Colonic mucosa (tissue), 4 donors: Measurements from ENCODE around the gene TST. TPM values are rescaled to one million over a fixed set of nuclear protein-coding genes. Genes with fewer than 3 reads are reported as not detected.
A peak's percentile ranks its signal among the peaks of the same experiment; 100 is the strongest.

Source experiments
- DNase-seq: peaks from one replicate; pipeline ENCODE4 v3.0.0-alpha.2; 2020
- H3K27ac ChIP-seq: fragments of 200-600 bp; one replicate; pipeline ENCODE4 v1.8.0; 2021
- H3K27me3 ChIP-seq: fragments of 200-600 bp; one replicate; pipeline ENCODE4 v1.8.0; 2021
- H3K36me3 ChIP-seq: fragments of 200-600 bp; one replicate; pipeline ENCODE4 v1.8.0; 2021
- H3K4me1 ChIP-seq: fragments of 200-600 bp; one replicate; pipeline ENCODE4 v1.8.0; 2021; ENCODE audit warnings: mild to moderate bottlenecking
- H3K4me3 ChIP-seq: fragments of 200-600 bp; one replicate; pipeline ENCODE4 v1.8.0; 2021
- H3K9ac ChIP-seq, 2 donors: one replicate each; pipeline ENCODE4 v1.7.0; 2013; ENCODE audit warnings: control low read depth in 2 of 2, low read depth in 2 of 2, low read length in 2 of 2
- H3K9me3 ChIP-seq: fragments of 200-600 bp; one replicate; pipeline ENCODE4 v1.8.0; 2021
- intact Hi-C: fragments of 100-400 bp; cut with DNase I; formaldehyde crosslinking; loops from one replicate; pipeline ENCODE4 v1.14.1; 2022
- total RNA-seq, 2 donors: library from RNA; stranded (reverse); fragmentation: NEBNext Ultra II Directional in 1 of 2; extraction: Animal tissue kit (Norgen Biotek cat#: 25700) in 1 of 2; gene quantifications; one replicate each; pipeline ENCODE4 v1.2.1, GENCODE V29; 2021
- TF ChIP-seq, protein P1 (sequence below): fragments of 200-600 bp; IDR thresholded peaks from one replicate; pipeline ENCODE4 v1.8.0; 2022; ENCODE audit warnings: antibody characterized with exemption, mild to moderate bottlenecking
- donor health status: healthy.
- donor health status: DM: no; HTN: no; CAD: no.
- donor health status: DM: no; HTN: no; CAD: no.

The TST gene
- total RNA-seq, 2 donors from 2014 or later: 410 to 474 TPM

DNA sequence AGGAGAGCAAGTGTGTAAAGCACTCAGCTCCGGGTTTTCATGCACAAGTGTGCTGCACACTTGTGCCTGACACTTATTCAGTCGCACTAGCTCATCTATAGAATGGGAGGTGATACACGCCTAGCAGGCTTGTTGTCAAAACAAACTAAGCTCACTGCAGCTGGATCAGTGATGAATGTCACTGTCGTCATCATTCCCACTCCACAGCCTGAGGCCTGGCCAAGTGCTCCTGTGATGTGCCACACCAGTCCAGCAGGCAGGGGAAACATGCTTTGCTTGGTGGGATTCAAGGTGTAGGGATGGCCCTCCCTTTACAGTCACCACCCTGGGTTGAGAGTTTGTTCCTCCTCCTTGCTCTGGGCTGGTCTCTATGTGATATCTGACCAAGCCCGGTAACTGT lies 7.1 kb upstream of the TST start:
- DNase-seq: no peak
- TF ChIP-seq, protein P1, sequence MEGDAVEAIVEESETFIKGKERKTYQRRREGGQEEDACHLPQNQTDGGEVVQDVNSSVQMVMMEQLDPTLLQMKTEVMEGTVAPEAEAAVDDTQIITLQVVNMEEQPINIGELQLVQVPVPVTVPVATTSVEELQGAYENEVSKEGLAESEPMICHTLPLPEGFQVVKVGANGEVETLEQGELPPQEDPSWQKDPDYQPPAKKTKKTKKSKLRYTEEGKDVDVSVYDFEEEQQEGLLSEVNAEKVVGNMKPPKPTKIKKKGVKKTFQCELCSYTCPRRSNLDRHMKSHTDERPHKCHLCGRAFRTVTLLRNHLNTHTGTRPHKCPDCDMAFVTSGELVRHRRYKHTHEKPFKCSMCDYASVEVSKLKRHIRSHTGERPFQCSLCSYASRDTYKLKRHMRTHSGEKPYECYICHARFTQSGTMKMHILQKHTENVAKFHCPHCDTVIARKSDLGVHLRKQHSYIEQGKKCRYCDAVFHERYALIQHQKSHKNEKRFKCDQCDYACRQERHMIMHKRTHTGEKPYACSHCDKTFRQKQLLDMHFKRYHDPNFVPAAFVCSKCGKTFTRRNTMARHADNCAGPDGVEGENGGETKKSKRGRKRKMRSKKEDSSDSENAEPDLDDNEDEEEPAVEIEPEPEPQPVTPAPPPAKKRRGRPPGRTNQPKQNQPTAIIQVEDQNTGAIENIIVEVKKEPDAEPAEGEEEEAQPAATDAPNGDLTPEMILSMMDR: no peak
- Histone ChIP-seq H3K27me3 (no peaks in the 10 kb centered on the region), H3K36me3 (peaks cover 14% of the 10 kb centered on the region), H3K9ac (peak overlapping the region in 1 of 2 donors; percentile 95), H3K27ac (no peak overlapping the region), H3K4me1 (peaks cover 19% of the 10 kb centered on the region), H3K4me3 (no peak overlapping the region), H3K9me3 (no peaks in the 10 kb centered on the region)
- intact Hi-C loops: no loop called here

DNA sequence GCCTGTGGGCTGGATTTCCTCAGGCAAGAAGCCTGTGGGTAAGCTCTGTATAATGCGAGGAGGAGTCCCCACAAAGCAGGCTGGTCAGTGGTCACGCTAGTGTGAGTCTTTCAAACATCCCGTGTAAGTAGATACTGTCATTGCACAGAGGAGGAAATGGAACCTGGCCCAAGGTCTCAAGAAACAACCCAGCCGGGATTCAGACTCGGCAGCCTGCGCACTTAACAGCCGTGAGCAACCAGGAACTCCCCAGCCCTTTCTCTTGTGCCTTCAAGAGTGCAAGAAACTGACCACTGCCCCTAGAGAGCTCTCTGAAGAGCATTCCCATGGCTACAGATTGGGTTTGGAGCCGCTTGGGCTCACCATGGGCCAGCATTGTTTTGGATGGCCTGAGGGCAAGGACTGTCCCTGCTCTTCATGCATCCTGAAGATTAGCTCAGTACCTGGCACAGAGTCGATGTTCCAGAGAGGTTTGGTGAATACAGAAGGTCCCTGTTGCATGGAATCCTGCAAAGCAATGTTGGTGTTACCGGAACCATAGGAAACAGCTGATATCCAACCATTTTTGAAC lies 6.3 kb upstream of the TST start:
- intact Hi-C loops: no loop called here
- Histone ChIP-seq H3K36me3 (peaks cover 14% of the 10 kb centered on the region), H3K9me3 (no peaks in the 10 kb centered on the region), H3K27me3 (no peaks in the 10 kb centered on the region), H3K4me3 (peak overlapping the region; percentile 27), H3K27ac (peak overlapping the region; percentile 99), H3K9ac (peak overlapping the region; percentile 83 to 95), H3K4me1 (peaks cover 16% of the 10 kb centered on the region)
- TF ChIP-seq, protein P1: no peak
- no peak for DNase-seq

DNA sequence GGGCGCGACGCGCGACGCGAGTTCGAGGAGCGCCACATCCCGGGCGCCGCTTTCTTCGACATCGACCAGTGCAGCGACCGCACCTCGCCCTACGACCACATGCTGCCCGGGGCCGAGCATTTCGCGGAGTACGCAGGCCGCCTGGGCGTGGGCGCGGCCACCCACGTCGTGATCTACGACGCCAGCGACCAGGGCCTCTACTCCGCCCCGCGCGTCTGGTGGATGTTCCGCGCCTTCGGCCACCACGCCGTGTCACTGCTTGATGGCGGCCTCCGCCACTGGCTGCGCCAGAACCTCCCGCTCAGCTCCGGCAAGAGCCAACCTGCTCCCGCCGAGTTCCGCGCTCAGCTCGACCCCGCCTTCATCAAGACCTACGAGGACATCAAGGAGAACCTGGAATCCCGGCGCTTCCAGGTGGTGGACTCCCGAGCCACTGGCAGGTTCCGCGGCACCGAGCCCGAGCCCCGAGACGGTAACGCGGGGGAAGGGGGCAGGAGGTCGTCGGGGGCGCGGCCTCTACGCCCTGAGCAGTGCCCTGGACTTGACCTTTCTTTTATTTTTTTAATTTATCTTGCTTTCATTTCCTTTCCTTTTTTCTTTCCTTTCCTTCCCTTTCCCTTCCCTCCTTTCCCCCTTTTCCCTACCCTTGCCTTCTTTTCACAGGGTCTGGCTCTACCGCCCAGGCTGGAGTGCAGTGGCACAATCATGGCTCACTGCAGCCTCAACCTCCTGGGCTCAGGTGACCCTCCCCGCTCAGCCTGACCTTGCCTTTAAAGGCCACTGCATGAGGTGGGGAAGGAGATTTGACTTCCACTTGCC lies 5.3 kb upstream of the TST start:
- Histone ChIP-seq H3K27ac (peak overlapping the region; percentile 99), H3K9me3 (no peaks in the 10 kb centered on the region), H3K27me3 (no peaks in the 10 kb centered on the region), H3K4me3 (peak overlapping the region; percentile 27), H3K9ac (peak overlapping the region; percentile 83 to 95), H3K36me3 (peaks cover 9% of the 10 kb centered on the region), H3K4me1 (peaks cover 21% of the 10 kb centered on the region)
- TF ChIP-seq, protein P1: no peak
- peak; percentile 34 for DNase-seq
- intact Hi-C loops: no loop called here

DNA sequence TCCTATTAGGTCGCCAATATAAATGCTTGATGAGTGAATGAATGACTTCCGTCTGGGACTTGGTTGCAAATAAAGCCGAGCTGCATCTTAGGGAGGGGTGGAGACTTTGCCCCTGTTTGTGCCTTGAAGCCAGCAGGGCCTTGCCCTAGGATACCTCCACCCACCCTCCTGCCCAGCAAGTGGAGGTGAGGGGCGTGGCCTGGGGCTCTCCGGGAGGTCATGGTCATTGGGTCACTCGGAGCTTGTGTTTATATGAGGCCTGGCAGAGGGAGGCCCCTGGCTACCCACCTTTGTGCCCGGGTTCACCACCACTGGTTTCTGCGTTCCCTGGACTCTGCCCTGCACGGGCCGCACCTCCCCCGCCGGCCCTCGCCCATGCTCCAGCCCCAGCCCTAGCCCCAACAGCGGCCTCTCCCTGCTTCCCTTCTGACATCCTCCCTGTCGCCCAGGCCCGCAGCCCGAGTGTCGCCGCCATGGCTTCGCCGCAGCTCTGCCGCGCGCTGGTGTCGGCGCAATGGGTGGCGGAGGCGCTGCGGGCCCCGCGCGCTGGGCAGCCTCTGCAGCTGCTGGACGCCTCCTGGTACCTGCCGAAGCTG lies 4.6 kb upstream of the TST start:
- peaks cover 21% of the 10 kb centered on the region for H3K4me1 ChIP-seq
- no peaks in the 10 kb centered on the region for H3K27me3 ChIP-seq
- intact Hi-C loops: no loop called here
- DNase-seq: peak; percentile 95
- H3K9me3 ChIP-seq: no peaks in the 10 kb centered on the region
- peak overlapping the region; percentile 99 for H3K27ac ChIP-seq
- peaks cover 4% of the 10 kb centered on the region for H3K36me3 ChIP-seq
- peak overlapping the region; percentile 27 for H3K4me3 ChIP-seq
- TF ChIP-seq, protein P1: no peak
- H3K9ac ChIP-seq: peak overlapping the region; percentile 83 to 95

DNA sequence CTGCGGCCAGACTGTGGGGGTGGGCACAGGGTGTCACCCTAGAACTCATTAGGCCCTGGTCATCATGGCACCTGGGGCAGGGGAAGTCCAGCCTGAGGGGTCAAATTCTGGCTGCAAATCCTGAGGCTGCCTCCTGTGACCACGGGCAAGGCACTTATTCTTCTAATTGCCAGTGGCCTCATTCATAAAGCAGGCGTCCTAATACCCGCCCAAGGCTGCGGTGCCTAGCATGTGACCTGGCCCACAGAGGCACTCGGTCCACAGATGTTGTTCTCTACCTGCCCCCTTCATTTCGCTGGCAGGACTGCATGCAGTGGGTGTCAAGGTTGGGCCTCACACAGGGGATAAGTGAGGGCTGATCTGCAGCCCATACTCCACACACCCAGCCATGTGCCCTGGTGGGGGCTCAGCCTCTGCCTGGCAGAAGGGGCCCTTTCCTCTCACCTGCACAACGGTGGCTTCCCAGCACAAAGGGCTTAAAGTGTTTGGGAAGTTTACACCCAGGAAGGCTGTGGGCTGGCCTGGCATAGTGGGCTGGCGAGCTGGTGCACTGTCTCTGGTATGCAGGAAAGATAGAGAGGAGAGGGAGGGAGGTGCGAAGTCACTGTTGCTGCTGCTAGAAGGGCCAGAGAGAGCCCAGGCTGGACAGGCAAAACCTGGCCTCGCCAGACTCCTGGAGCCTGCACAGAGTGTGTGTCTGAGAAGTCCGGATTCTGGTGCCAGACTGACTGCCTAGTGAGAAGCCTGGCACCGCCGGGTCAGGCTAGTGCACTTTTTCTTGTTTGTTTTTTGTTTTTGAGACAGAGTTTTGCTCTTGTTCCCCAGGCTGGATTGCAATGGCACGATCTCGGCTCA lies 3.5 kb upstream of the TST start:
- Histone ChIP-seq H3K27me3 (no peaks in the 10 kb centered on the region), H3K27ac (peak overlapping the region; percentile 99), H3K4me1 (peaks cover 28% of the 10 kb centered on the region), H3K9me3 (no peaks in the 10 kb centered on the region), H3K4me3 (no peak overlapping the region), H3K9ac (peak overlapping the region; percentile 62 to 78), H3K36me3 (peaks cover 4% of the 10 kb centered on the region)
- intact Hi-C loops: no loop called here
- no peak for DNase-seq
- TF ChIP-seq, protein P1: no peak
